ENCODE data around the gene CHD9. TPM values are rescaled to one million over a fixed set of nuclear protein-coding genes. Genes with fewer than 3 reads are reported as not detected.

CHD9 gene
- total RNA-seq, 1 donor from 2014 or later = 81.4 TPM

DNA sequence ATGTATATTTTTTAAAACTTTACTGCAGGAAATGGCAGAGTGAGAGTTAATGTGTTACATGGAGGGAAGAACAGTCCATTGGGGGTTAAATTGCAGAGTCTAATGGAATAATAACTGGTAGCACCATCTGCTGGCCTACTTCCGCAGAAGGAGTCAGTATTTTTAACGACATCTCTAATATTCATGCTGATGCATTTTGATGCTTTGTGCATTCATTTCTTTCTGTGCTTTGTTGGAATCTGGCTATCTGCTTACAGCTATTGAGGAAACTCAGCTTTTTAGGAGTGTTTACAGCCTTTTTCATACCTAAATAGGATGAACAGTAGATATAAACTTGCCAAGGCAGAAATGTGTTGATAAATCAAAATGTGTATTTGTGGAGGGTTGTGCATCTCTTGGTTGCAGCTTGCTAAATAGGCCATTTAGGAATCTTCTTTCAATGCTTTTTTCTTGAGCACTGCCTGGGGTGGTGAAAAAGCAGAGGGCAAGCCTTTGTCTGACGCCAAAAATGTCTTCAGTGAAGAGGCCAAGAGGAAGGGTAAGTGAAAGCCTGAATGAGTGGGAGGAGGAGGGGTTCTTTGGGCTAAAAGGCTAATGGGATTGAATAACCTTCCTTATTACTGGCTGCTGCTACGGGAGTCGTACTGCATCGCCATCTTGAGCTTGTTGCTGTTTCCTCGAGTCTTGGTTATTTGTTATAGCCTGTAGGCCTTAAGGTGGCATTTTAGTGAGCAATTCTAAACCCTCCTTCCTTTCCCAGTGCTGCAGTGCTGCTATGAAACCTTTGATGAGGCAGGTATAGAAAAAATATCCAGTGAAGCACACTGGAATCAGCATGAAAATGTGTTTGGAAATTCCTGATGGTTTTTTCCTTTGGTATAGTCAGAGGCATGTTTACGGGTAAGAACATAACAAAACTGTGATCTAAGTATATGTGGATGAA is 153.3 kb downstream of the CHD9 start:
- TF ChIP-seq, protein P1, sequence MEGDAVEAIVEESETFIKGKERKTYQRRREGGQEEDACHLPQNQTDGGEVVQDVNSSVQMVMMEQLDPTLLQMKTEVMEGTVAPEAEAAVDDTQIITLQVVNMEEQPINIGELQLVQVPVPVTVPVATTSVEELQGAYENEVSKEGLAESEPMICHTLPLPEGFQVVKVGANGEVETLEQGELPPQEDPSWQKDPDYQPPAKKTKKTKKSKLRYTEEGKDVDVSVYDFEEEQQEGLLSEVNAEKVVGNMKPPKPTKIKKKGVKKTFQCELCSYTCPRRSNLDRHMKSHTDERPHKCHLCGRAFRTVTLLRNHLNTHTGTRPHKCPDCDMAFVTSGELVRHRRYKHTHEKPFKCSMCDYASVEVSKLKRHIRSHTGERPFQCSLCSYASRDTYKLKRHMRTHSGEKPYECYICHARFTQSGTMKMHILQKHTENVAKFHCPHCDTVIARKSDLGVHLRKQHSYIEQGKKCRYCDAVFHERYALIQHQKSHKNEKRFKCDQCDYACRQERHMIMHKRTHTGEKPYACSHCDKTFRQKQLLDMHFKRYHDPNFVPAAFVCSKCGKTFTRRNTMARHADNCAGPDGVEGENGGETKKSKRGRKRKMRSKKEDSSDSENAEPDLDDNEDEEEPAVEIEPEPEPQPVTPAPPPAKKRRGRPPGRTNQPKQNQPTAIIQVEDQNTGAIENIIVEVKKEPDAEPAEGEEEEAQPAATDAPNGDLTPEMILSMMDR (IDR thresholded peaks at IDR 0.05) = peak; percentile 59
- Histone ChIP-seq H3K9me3 (no peaks in the 10 kb centered on the region), H3K4me3 (peak overlapping the region; percentile 56), H3K4me1 (peaks cover 42% of the 10 kb centered on the region), H3K36me3 (no peaks in the 10 kb centered on the region), H3K27ac (peak overlapping the region; percentile 93), H3K27me3 (no peaks in the 10 kb centered on the region)
- ATAC-seq (peak; percentile 99), DNase-seq (no peak)
- intact Hi-C loops (cut with DNase I) = no loop called here

DNA sequence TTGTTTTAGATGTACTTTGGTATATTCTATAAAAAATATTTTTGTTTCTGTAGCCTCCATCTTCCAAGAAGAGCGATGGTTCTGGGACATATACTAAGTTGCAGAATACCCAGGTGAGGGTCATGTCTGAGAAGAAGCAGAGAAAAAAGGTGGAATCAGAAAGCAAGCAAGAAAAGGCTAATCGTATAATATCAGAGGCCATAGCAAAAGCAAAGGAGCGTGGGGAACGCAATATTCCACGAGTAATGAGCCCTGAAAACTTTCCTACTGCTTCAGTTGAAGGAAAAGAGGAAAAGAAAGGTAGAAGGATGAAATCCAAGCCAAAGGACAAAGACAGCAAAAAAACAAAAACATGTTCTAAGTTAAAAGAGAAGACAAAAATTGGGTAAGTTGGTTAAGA is 154.6 kb downstream of the CHD9 start:
- peaks cover 47% of the 10 kb centered on the region for H3K4me1 ChIP-seq
- peak overlapping the region; percentile 93 for H3K27ac ChIP-seq
- no peak for DNase-seq
- H3K36me3 ChIP-seq = no peaks in the 10 kb centered on the region
- no peaks in the 10 kb centered on the region for H3K9me3 ChIP-seq
- peak overlapping the region; percentile 56 for H3K4me3 ChIP-seq
- no peak for ATAC-seq
- TF ChIP-seq, protein P1 (IDR thresholded peaks at IDR 0.05) = no peak
- no peaks in the 10 kb centered on the region for H3K27me3 ChIP-seq
- intact Hi-C loops (cut with DNase I) = no loop called here

DNA sequence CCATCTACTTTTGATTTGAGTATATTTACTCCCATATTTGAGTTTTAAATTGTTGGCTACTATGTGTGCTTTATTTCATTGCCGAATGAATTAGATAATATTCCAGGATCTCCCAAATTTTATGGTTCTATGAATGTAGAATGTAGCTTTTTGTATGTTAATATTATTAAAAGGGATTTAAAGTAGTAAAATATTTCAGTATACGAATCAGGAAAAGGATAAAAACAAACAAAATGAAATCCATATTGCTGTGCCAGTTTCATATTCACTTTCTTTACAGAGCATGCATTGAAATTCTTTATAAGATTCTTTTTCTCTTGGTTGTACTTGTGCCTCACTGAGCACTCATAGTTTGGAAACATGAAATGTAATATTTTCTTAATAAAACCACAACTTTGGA is 155.1 kb downstream of the CHD9 start:
- intact Hi-C loops (cut with DNase I) = no loop called here
- ATAC-seq = no peak
- Histone ChIP-seq H3K4me1 (peaks cover 48% of the 10 kb centered on the region), H3K27me3 (no peaks in the 10 kb centered on the region), H3K4me3 (peak overlapping the region; percentile 56), H3K27ac (peak overlapping the region; percentile 93), H3K36me3 (no peaks in the 10 kb centered on the region), H3K9me3 (no peaks in the 10 kb centered on the region)
- TF ChIP-seq, protein P1 (IDR thresholded peaks at IDR 0.05) = no peak
- DNase-seq = no peak

DNA sequence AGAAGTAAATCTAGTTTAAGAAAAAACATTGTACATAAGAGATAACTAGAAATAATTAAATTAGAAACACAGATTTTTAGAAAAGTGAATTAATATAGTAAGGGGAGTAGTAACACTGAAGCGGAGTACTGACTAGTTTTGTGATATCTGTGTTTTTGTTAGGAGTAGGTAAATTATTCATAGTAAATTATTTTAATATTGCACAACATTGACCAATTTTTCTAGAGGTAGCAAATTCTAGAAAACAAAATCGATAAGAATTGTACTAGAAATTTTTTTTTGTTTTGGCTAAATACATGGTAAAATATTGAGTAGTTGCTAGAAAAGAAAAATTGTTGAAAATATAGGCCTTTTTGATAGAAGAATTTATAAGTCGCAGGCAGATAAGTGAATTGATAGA is 156.5 kb downstream of the CHD9 start:
- Histone ChIP-seq H3K4me1 (peaks cover 60% of the 10 kb centered on the region), H3K4me3 (peak overlapping the region; percentile 56), H3K9me3 (no peaks in the 10 kb centered on the region), H3K36me3 (no peaks in the 10 kb centered on the region), H3K27ac (no peak overlapping the region), H3K27me3 (no peaks in the 10 kb centered on the region)
- ATAC-seq (no peak), DNase-seq (no peak)
- TF ChIP-seq, protein P1 (IDR thresholded peaks at IDR 0.05) = no peak
- intact Hi-C loops (cut with DNase I) = no loop called here

DNA sequence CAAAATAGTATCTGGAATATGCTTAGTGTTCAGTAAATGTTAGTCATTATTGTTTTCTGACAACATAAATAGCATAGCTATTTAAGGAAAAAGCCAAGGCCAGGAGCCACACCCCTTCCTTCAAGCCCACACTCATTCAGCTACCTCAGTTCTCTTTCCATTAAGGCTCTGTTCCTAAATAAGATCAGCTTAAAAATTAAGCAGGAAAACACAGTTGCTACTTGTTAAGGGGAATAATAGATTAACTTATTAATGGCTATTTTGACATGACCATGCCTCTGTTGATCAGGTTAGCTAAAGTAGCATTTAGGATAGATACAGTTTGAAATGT is 158.1 kb downstream of the CHD9 start:
- H3K4me1 ChIP-seq = peaks cover 66% of the 10 kb centered on the region
- DNase-seq (no peak), ATAC-seq (no peak)
- no peak overlapping the region for H3K27ac ChIP-seq
- H3K27me3 ChIP-seq = no peaks in the 10 kb centered on the region
- no peaks in the 10 kb centered on the region for H3K9me3 ChIP-seq
- TF ChIP-seq, protein P1 (IDR thresholded peaks at IDR 0.05) = no peak
- no peak overlapping the region for H3K4me3 ChIP-seq
- intact Hi-C loops (cut with DNase I) = no loop called here
- H3K36me3 ChIP-seq = no peaks in the 10 kb centered on the region

Data from upper lobe of right lung (tissue), 1 donor.